ENCODE results near the gene CAP2.
A peak's percentile ranks its signal among the peaks of the same experiment; 100 is the strongest.
"Not testable (repeated sequence)": the region's sequence is repeated elsewhere in the genome, so short reads cannot be mapped to it uniquely, and the experiment has no call there.

Gene CAP2

GRCh38 chr6:17396256-17396655 is 2.9 kb downstream of the CAP2 start:
- DNase-seq (ENCODE audit: low read depth), result no peak

- peak; percentile 73 for DNase-seq (ENCODE audit: low read depth)
These were observed 4.4 kb downstream of the CAP2 start for GRCh38 chr6:17397764-17398194.

GRCh38 chr6:17405181-17405943 is 12.0 kb downstream of the CAP2 start:
- not testable (repeated sequence) for DNase-seq (ENCODE audit: low read depth)

DNA sequence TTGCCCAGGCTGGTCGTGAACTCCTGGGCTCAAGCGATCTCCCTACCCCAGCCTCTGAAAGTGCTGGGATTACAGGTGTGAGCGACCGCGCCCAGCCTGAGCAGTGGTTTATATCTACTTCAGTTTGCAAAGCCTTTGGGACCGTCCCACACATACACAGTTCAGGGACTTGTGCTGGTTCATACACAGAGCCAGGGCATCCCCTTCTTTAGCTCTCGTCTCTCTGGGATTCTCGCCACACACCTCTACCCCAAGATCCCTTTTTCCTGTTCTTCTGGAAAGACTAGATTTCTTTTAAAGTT is 12.5 kb downstream of the CAP2 start:
- no peak for DNase-seq (ENCODE audit: low read depth)

GRCh38 chr6:17408081-17408480 is 14.7 kb downstream of the CAP2 start:
- peak; percentile 15 for DNase-seq (ENCODE audit: low read depth)

DNA sequence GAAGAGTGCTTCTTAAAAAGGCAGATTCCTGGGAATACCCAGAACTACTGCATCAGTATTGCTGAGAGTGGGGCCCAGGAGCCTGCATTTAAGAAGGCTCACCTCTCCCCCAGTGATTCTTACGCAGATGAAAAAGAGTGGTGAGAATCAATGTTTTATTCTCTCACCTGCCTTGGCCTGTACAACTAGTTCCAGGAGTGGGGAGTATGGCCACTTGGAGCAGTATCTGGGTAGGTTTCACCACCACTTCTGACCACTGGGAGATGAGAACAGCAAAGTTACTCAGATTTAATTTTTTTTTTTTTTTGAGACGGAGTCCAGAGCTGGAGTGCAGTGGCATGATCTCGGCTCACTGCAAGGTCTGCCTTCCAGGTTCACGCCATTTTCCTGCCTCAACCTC is 16.9 kb downstream of the CAP2 start:
- DNase-seq (ENCODE audit: low read depth), result no peak

DNA sequence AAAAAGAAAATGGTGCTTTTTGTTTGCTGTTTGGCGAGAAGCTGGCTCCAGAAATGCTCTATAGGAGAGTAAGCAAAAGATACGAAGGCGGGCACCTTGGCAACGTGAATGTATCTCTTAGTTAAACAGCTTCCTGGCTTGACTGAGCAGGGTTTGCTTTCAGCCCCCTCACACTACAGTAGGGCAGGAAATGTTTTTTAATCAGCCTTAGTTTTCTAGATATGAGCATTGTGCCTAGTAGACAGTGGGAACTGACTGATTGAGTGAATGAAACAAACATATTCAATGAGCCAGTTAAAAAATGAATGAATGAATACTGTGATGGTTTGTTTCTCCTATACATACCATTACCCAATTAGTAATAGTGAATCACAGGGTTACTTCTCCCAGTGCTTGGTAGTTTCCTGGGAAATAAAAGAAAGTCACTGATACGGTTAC is 19.9 kb downstream of the CAP2 start:
- DNase-seq (ENCODE audit: low read depth), result no peak

DNA sequence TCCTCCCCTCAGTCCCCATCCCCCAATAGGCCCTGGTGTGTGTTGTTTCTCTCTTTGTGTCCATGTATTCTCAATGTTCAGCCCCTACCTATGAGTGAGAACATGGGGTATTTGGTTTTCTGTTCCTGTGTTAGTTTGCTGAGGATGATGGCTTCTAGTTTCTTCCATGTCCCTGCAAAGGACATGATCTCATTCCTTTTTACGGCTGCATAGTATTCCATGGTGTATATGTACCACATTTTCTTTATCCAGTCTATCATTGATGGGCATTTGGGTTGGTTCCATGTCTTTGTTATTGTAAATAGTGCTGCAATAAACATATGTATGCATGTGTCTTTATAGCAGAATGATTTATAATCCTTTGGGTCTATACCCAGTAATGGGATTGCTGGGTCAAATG is 21.0 kb downstream of the CAP2 start:
- DNase-seq (ENCODE audit: low read depth), result not testable (repeated sequence)

DNA sequence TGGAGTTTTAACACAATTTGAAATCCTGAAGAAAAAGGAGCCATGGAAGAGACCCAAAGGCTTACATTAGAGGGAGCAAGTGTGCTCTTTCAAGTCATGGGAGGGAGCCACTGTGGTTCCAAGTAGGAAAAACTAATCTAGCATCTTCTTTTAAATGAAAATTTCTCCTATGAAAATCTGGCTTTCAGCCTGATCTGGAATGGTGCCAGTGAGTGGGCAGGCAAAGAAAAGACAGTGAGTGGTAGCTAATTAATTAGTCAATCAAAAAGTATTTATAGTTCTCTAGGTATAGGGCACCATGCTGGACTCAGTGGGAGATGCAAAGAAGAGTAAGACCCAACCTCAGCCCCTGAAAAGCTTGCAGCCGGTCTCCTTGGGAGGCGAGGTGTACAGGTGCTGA is 21.9 kb downstream of the CAP2 start:
- DNase-seq (ENCODE audit: low read depth), result no peak

GRCh38 chr6:17416806-17417205 is 23.4 kb downstream of the CAP2 start:
- peak; percentile 23 for DNase-seq (ENCODE audit: low read depth)

GRCh38 chr6:17417817-17418216 is 24.4 kb downstream of the CAP2 start:
- DNase-seq (ENCODE audit: low read depth), result peak; percentile 96

GRCh38 chr6:17418281-17419188 is 25.1 kb downstream of the CAP2 start:
- DNase-seq (ENCODE audit: low read depth), result peak; percentile 96

DNA sequence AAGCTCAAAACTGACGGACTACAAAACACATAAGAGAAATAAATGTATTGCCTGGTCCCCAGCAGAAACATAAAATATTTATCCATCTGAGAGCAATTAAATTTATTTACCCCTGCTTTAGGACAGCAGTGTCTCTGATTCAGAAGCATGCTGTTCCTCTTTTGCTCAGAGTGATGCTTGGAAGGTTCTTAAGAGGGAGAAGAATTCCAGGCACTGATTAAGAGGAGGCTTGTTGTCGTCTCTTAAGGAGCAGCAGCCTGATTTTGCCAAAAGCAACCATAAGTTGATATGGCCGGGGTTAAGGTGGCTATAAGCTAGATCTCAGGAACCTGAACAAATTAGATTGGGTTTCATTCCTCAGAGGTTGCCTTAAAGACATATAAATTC is 25.8 kb downstream of the CAP2 start:
- peak; percentile 71 for DNase-seq (ENCODE audit: low read depth)

DNA sequence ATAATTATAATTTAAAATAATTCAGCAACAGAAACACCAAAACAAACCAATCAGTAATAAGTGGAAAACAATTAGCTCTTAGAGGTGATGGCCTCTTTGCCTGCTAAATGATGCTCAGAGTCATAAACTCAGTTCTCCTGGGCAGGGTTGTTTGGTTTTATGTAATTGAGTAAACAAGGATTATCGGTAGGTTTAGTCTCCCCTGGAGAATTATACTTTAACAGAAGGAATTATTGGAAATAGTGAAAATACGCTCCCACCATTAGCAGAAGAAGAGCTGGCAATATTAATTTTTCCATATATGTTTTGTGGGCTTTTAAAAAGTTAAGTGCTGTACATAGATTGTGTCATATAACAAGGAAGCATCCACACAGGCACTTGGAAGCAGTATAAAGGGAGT is 27.0 kb downstream of the CAP2 start:
- DNase-seq (ENCODE audit: low read depth), result no peak

GRCh38 chr6:17421406-17421805 is 28.0 kb downstream of the CAP2 start:
- no peak for DNase-seq (ENCODE audit: low read depth)

GRCh38 chr6:17423026-17423425 is 29.6 kb downstream of the CAP2 start:
- peak; percentile 43 for DNase-seq (ENCODE audit: low read depth)

DNA sequence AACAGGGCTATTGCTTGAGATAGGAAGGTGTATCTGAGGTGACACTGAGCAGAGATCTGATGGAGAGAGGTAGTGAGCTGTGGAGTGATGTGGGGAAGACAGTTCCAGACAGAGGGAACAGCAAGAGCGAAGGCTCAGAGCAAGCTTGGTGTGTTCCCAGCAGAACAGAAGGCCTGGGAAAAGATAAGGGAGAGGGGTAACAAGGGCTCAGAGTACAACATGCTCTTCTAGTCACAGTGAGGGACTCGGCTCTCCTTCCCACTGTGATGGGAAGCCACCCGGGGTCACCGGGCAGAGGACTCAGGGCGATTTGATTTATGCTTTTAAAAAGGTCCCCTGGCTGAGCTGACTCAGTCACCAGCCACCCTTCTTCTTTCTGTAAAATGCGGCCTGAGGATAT is 33.7 kb downstream of the CAP2 start:
- DNase-seq (ENCODE audit: low read depth), result no peak

- DNase-seq (ENCODE audit: low read depth), result no peak
These were observed 34.2 kb downstream of the CAP2 start for GRCh38 chr6:17427617-17428016.

DNA sequence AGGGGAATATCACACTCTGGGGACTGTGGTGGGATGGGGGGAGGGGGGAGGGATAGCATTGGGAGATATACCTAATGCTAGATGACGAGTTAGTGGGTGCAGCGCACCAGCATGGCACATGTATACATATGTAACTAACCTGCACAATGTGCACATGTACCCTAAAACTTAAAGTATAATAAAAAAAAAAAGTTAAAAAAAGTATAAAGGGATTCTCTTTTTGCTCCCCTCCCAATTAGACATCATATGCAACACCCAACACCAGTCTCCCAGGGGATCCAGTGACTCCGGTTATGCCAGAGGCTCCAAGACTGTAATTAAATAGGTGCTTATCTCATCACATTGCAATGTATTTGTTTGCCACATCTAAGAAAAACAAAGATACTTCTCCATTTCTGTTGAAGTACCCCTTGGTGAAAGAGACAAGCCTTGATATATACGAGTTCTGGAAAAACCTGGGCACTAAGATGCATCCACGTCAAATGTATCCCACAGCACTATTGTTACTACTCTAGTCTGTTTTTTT is 35.3 kb downstream of the CAP2 start:
- not testable (repeated sequence) for DNase-seq (ENCODE audit: low read depth)

- no peak for DNase-seq (ENCODE audit: low read depth)
These were observed 36.1 kb downstream of the CAP2 start for GRCh38 chr6:17429383-17430061.

GRCh38 chr6:17431581-17431980 is 38.2 kb downstream of the CAP2 start:
- peak; percentile 37 for DNase-seq (ENCODE audit: low read depth)

GRCh38 chr6:17432356-17432755 is 39.0 kb downstream of the CAP2 start:
- peak; percentile 38 for DNase-seq (ENCODE audit: low read depth)

Data from fibroblast of gingiva (primary cell).